Calu3 (cell line): ENCODE data around the gene EPHB4. TPM values are rescaled to one million over a fixed set of nuclear protein-coding genes. Genes with fewer than 3 reads are reported as not detected.

Experiments used
- BruUV-seq: library from RNA; stranded (reverse); fragments of 400-500 nt; replicated peaks from 2 replicates; lab custom pipeline; 2021; lab: Mats Ljungman, UMichigan
- CTCF ChIA-PET: fragments of 300-600 bp; sonication (Branson Sonifier 250); formaldehyde crosslinking; loops from one replicate; lab custom pipeline; 2022; ENCODE audit warnings: antibody characterized with exemption; lab: Charles Lee
- DNase-seq: peaks from one replicate; pipeline ENCODE4 v3.0.0; 2022
- H3K27ac Mint-ChIP-seq: one replicate; pipeline ENCODE4 v1.8.0; 2022; ENCODE audit warnings: mixed read lengths; ENCODE audit not compliant: unreplicated experiment
- H3K27me3 Mint-ChIP-seq: one replicate; pipeline ENCODE4 v1.8.0; 2022; ENCODE audit warnings: mixed read lengths; ENCODE audit not compliant: unreplicated experiment
- H3K36me3 Mint-ChIP-seq: one replicate; pipeline ENCODE4 v1.8.0; 2022; ENCODE audit warnings: mild to moderate bottlenecking, moderate library complexity, mixed read lengths; ENCODE audit not compliant: insufficient read depth, unreplicated experiment
- H3K4me1 Mint-ChIP-seq: one replicate; pipeline ENCODE4 v1.8.0; 2022; ENCODE audit warnings: mild to moderate bottlenecking, low read depth, mixed read lengths; ENCODE audit not compliant: unreplicated experiment
- H3K4me3 Mint-ChIP-seq: one replicate; pipeline ENCODE4 v1.8.0; 2022; ENCODE audit warnings: mild to moderate bottlenecking, low read depth, moderate library complexity, mixed read lengths; ENCODE audit not compliant: unreplicated experiment
- H3K9me3 Mint-ChIP-seq: one replicate; pipeline ENCODE4 v1.8.0; 2022; ENCODE audit warnings: low read depth, mixed read lengths; ENCODE audit not compliant: unreplicated experiment
- CTCF ChIP-seq: fragments of 200-600 bp; IDR thresholded peaks from one replicate; pipeline ENCODE4 v1.8.0; 2022; ENCODE audit warnings: antibody characterized with exemption; ENCODE audit not compliant: unreplicated experiment
- intact Hi-C: fragments of 100-400 bp; cut with micrococcal nuclease; formaldehyde crosslinking; loops from one replicate; pipeline ENCODE4 v1.10.0; 2022; ENCODE audit not compliant: unreplicated experiment
- total RNA-seq: library from RNA; stranded (reverse); gene quantifications from 2 replicates; pipeline ENCODE4 v1.2.3, GENCODE V29; 2022

EPHB4 gene
- total RNA-seq, 1 experiment from 2014 or later: 63.7 TPM

GRCh38 chr7:100785878-100786277 is 41.4 kb downstream of the EPHB4 start:
- H3K27ac Mint-ChIP-seq: no peak overlapping the region

GRCh38 chr7:100783804-100784203 is 43.5 kb downstream of the EPHB4 start:
- no TSS peak for BruUV-seq
- no peaks in the 10 kb centered on the region for H3K36me3 Mint-ChIP-seq
- no peak for DNase-seq
- no peak for TF ChIP-seq CTCF
- intact Hi-C loops: no loop called here
- no peak overlapping the region for H3K27ac Mint-ChIP-seq
- H3K9me3 Mint-ChIP-seq: no peaks in the 10 kb centered on the region
- no peaks in the 10 kb centered on the region for H3K27me3 Mint-ChIP-seq
- no peaks in the 10 kb centered on the region for H3K4me1 Mint-ChIP-seq
- CTCF ChIA-PET: no interaction called here
- H3K4me3 Mint-ChIP-seq: no peak overlapping the region

More at GRCh38 chr7:100785878-100786277, 41.4 kb downstream of the EPHB4 start:
- intact Hi-C loops: no loop called here
- Mint-ChIP-seq H3K9me3 (no peaks in the 10 kb centered on the region), H3K27me3 (no peaks in the 10 kb centered on the region), H3K4me1 (no peaks in the 10 kb centered on the region), H3K4me3 (no peak overlapping the region), H3K36me3 (no peaks in the 10 kb centered on the region)
- TF ChIP-seq CTCF: no peak
- no peak for DNase-seq
- BruUV-seq: no TSS peak
- CTCF ChIA-PET: no interaction called here

GRCh38 chr7:100781255-100781654 is 46.1 kb downstream of the EPHB4 start:
- no peaks in the 10 kb centered on the region for H3K9me3 Mint-ChIP-seq
- no peak for DNase-seq
- no TSS peak for BruUV-seq
- no peaks in the 10 kb centered on the region for H3K4me1 Mint-ChIP-seq
- intact Hi-C loops: no loop called here
- H3K27ac Mint-ChIP-seq: no peak overlapping the region
- no peak for TF ChIP-seq CTCF
- H3K36me3 Mint-ChIP-seq: no peaks in the 10 kb centered on the region
- CTCF ChIA-PET: interaction anchor here (0.7 kb wide), 2 partner anchors 22 to 124 kb away, joined by 3 to 4 read pairs; no protein-coding TSS in a partner anchor
- no peak overlapping the region for H3K4me3 Mint-ChIP-seq
- H3K27me3 Mint-ChIP-seq: no peaks in the 10 kb centered on the region

- no peak for DNase-seq
- TF ChIP-seq CTCF: no peak
- Mint-ChIP-seq H3K4me1 (no peaks in the 10 kb centered on the region), H3K27ac (no peak overlapping the region), H3K27me3 (peaks cover 13% of the 10 kb centered on the region), H3K4me3 (no peak overlapping the region), H3K9me3 (no peaks in the 10 kb centered on the region), H3K36me3 (no peaks in the 10 kb centered on the region)
- CTCF ChIA-PET: no interaction called here
- BruUV-seq: no TSS peak
- intact Hi-C loops: no loop called here
Measured at GRCh38 chr7:100779359-100779758, 48.0 kb downstream of the EPHB4 start.
